HFFc6 (cell line): ENCODE data around the gene OR13C4. TPM values are rescaled to one million over a fixed set of nuclear protein-coding genes. Genes with fewer than 3 reads are reported as not detected.

Source experiments
- DNase-seq: peaks from one replicate; pipeline ENCODE4 v3.0.0-alpha.2; 2018
- H3K27ac Mint-ChIP-seq: 2 replicates; pipeline ENCODE4 v1.8.0; 2020; ENCODE audit warnings: mild to moderate bottlenecking, mixed read lengths
- H3K27me3 Mint-ChIP-seq: 2 replicates; pipeline ENCODE4 v1.8.0; 2021; ENCODE audit warnings: mild to moderate bottlenecking, moderate library complexity, mixed read lengths; ENCODE audit not compliant: insufficient read depth
- H3K36me3 Mint-ChIP-seq: 2 replicates; pipeline ENCODE4 v1.8.0; 2021; ENCODE audit warnings: low read depth, mixed read lengths
- H3K4me1 Mint-ChIP-seq: 2 replicates; pipeline ENCODE4 v1.8.0; 2020; ENCODE audit warnings: low read depth, mixed read lengths
- H3K4me3 Mint-ChIP-seq: 2 replicates; pipeline ENCODE4 v1.8.0; 2020; ENCODE audit warnings: mild to moderate bottlenecking, moderate library complexity, mixed read lengths
- H3K9me3 Mint-ChIP-seq: 2 replicates; pipeline ENCODE4 v1.8.0; 2020; ENCODE audit warnings: mild to moderate bottlenecking, mixed read lengths
- CTCF ChIP-seq: fragments of 200-600 bp; sonication (generic); IDR thresholded peaks from 2 replicates; pipeline ENCODE4 v1.5.0; 2021; ENCODE audit warnings: antibody characterized with exemption, mild to moderate bottlenecking
- total RNA-seq, 6 experiments: library from RNA; stranded (reverse); fragmentation: NEBNext Ultra II Directional; extraction: Animal tissue kit (Norgen Biotek cat#: 25700); gene quantifications; 2 replicates in 1 of 6; 3 replicates in 5 of 6; pipeline ENCODE4 v1.2.3, GENCODE V29; 2021

The OR13C4 gene
- total RNA-seq, 6 experiments from 2014 or later: not detected

DNA sequence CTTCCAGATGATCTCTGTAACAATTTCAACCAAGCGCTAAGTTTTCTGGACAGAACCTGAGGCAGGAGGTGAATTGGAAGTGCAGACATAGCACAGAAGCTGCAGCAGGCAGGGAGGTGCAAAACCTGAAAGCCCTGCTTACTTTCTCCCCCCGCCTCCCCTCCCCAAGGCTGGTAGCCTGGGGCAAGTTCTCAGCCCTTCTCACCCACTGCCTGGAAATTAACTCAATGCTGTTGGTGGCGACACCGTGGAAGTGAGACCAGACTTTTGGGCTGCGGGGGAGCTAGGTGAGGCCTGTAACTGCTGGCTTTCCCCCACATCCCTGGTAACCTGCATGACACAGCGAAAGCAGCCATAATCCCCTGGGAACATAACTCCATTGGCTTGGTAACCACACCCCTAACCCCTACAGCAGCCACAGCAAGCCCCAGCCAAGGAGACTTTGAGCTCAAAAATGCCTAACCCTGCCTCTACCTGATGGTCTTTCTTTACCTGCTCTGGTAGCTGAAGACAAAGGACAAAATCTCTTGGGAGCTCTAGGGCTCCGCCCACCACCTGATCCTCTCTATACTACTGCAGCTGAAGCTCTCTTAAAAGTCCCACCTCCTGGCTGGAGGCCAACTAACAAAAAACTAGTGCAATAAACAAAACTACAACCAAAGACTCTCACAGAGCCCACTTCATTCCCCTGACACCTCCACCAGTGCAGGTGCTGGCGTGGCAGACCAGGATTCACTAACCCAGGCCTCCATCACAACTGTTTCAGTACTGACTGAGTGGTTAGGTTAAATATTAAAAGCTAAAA, 30.0 kb upstream of the OR13C4 start:
- no peak overlapping the region for H3K27ac Mint-ChIP-seq
- no peak overlapping the region for H3K4me3 Mint-ChIP-seq
- TF ChIP-seq CTCF: no peak
- peaks cover 36% of the 10 kb centered on the region for H3K9me3 Mint-ChIP-seq
- no peaks in the 10 kb centered on the region for H3K4me1 Mint-ChIP-seq
- no peaks in the 10 kb centered on the region for H3K36me3 Mint-ChIP-seq
- H3K27me3 Mint-ChIP-seq: no peaks in the 10 kb centered on the region
- DNase-seq: no peak

- TF ChIP-seq CTCF: no peak
- Mint-ChIP-seq H3K4me3 (no peak overlapping the region), H3K9me3 (peaks cover 30% of the 10 kb centered on the region), H3K27ac (no peak overlapping the region), H3K27me3 (no peaks in the 10 kb centered on the region), H3K36me3 (no peaks in the 10 kb centered on the region), H3K4me1 (no peaks in the 10 kb centered on the region)
- no peak for DNase-seq
Measured at GRCh38 chr9:104555521-104555920, 28.5 kb upstream of the OR13C4 start.

DNA sequence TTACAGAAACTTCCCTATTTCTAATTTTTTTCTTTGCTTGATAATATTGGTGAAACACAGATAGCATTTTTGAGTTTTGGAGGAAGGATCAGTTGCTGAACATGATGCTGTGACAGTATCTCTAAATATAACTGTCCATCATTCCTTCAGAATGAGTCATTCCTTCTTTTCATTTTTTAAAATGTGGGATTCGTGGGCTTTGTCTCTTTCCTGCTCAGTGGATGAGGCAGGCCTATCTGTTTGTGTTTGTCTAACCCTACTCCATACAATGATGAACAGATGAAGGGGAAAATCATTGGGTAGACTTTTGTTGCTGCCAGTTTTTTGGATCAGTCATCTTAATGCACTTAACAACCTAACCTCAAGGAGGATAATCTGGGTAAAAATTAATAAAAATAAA, 26.3 kb upstream of the OR13C4 start:
- Mint-ChIP-seq H3K4me1 (no peaks in the 10 kb centered on the region), H3K9me3 (peaks cover 20% of the 10 kb centered on the region), H3K36me3 (no peaks in the 10 kb centered on the region), H3K27me3 (no peaks in the 10 kb centered on the region), H3K27ac (no peak overlapping the region), H3K4me3 (no peak overlapping the region)
- DNase-seq: no peak
- no peak for TF ChIP-seq CTCF

- Mint-ChIP-seq H3K36me3 (no peaks in the 10 kb centered on the region), H3K9me3 (peaks cover 6% of the 10 kb centered on the region; the same call in 1 of the 2 replicates), H3K27me3 (no peaks in the 10 kb centered on the region), H3K27ac (no peak overlapping the region), H3K4me1 (no peaks in the 10 kb centered on the region), H3K4me3 (no peak overlapping the region)
- no peak for TF ChIP-seq CTCF
- no peak for DNase-seq
Measured at GRCh38 chr9:104544644-104545043, 17.6 kb upstream of the OR13C4 start.

GRCh38 chr9:104539275-104539674, 12.3 kb upstream of the OR13C4 start:
- no peak overlapping the region for H3K4me3 Mint-ChIP-seq
- TF ChIP-seq CTCF: no peak
- H3K27me3 Mint-ChIP-seq: no peaks in the 10 kb centered on the region
- no peaks in the 10 kb centered on the region for H3K4me1 Mint-ChIP-seq
- no peak overlapping the region for H3K27ac Mint-ChIP-seq
- peaks cover 14% of the 10 kb centered on the region for H3K9me3 Mint-ChIP-seq
- DNase-seq: no peak
- no peaks in the 10 kb centered on the region for H3K36me3 Mint-ChIP-seq
